C4-2B (cell line): Measurements from ENCODE around the gene TRDN.

ENCODE experiments used
- H3K27ac ChIP-seq: fragments of 450-650 bp; 2 replicates; pipeline ENCODE4 v1.5.1; 2017
- CTCF ChIP-seq: fragments of 450-650 bp; conservative IDR thresholded peaks from 2 replicates; pipeline ENCODE4 v1.5.1; 2017; ENCODE audit warnings: mild to moderate bottlenecking
- ZFX ChIP-seq: fragments of 450-650 bp; IDR thresholded peaks from 2 replicates; pipeline ENCODE4 v1.6.1; 2017

The TRDN gene

GRCh38 chr6:123546537-123546936 is 90.2 kb downstream of the TRDN start:
- no peak overlapping the region; the same call in 1 of the 2 replicates for H3K27ac ChIP-seq
- no peak for TF ChIP-seq ZFX
- no peak for TF ChIP-seq CTCF

GRCh38 chr6:123541462-123541861 is 95.3 kb downstream of the TRDN start:
- no peak for TF ChIP-seq ZFX
- no peak for TF ChIP-seq CTCF
- no peak overlapping the region for H3K27ac ChIP-seq

- no peak for TF ChIP-seq CTCF
- TF ChIP-seq ZFX: no peak
These were observed 102.7 kb downstream of the TRDN start for GRCh38 chr6:123533862-123534648.

GRCh38 chr6:123529843-123530242 is 106.9 kb downstream of the TRDN start:
- no peak overlapping the region for H3K27ac ChIP-seq
- TF ChIP-seq ZFX (no peak), CTCF (no peak)

More at GRCh38 chr6:123533862-123534648, 102.7 kb downstream of the TRDN start:
- no peak overlapping the region for H3K27ac ChIP-seq

- no peak for TF ChIP-seq ZFX
- TF ChIP-seq CTCF: no peak
- H3K27ac ChIP-seq: no peak overlapping the region
These were observed 107.7 kb downstream of the TRDN start for GRCh38 chr6:123529058-123529457.

- TF ChIP-seq ZFX (no peak), CTCF (no peak)
- no peak overlapping the region for H3K27ac ChIP-seq
These were observed 109.3 kb downstream of the TRDN start for GRCh38 chr6:123527406-123527805.

- no peak overlapping the region for H3K27ac ChIP-seq
- no peak for TF ChIP-seq CTCF
- no peak for TF ChIP-seq ZFX
These were observed 110.6 kb downstream of the TRDN start for GRCh38 chr6:123526128-123526527.
